HEK293T (cell line): Measurements from ENCODE around the gene PICK1.

Source experiments
- BHLHE40 ChIP-seq: fragments of 450-650 bp; IDR thresholded peaks from 2 replicates; pipeline ENCODE4 v1.6.1; 2016; ENCODE audit warnings: mild to moderate bottlenecking, moderate library complexity, borderline replicate concordance
- ELF4 ChIP-seq: fragments of 450-650 bp; IDR thresholded peaks from 2 replicates; pipeline ENCODE4 v1.6.1; 2017; ENCODE audit warnings: antibody characterized with exemption
- FOXA1 ChIP-seq: fragments of 450-650 bp; IDR thresholded peaks from 2 replicates; pipeline ENCODE4 v1.6.1; 2016; ENCODE audit warnings: mild to moderate bottlenecking
- FOXK2 ChIP-seq: fragments of 450-650 bp; IDR thresholded peaks from 2 replicates; pipeline ENCODE4 v1.6.1; 2016; ENCODE audit warnings: mild to moderate bottlenecking
- FOXM1 ChIP-seq: fragments of 450-650 bp; IDR thresholded peaks from 2 replicates; pipeline ENCODE4 v1.6.1; 2017; ENCODE audit warnings: mild to moderate bottlenecking, borderline replicate concordance
- L3MBTL2 ChIP-seq: fragments of 450-650 bp; conservative IDR thresholded peaks from 2 replicates; pipeline ENCODE4 v1.6.1; 2016; ENCODE audit warnings: mild to moderate bottlenecking
- NFRKB ChIP-seq: fragments of 450-650 bp; IDR thresholded peaks from 2 replicates; pipeline ENCODE4 v1.6.1; 2016; ENCODE audit warnings: mild to moderate bottlenecking, moderate library complexity
- PKNOX1 ChIP-seq: fragments of 450-650 bp; IDR thresholded peaks from 2 replicates; pipeline ENCODE4 v1.6.1; 2016
- SP1 ChIP-seq: fragments of 450-650 bp; IDR thresholded peaks from 2 replicates; pipeline ENCODE4 v1.6.1; 2017
- SUZ12 ChIP-seq: fragments of 450-650 bp; IDR thresholded peaks from 2 replicates; pipeline ENCODE4 v1.6.1; 2016; ENCODE audit warnings: mild to moderate bottlenecking
- TARDBP ChIP-seq: fragments of 450-650 bp; IDR thresholded peaks from 2 replicates; pipeline ENCODE4 v1.6.1; 2016

GRCh38 chr22:38081636-38081940 lies 24.4 kb downstream of the PICK1 start:
- TF ChIP-seq L3MBTL2 (no peak), NFRKB (no peak), SP1 (no peak), FOXM1 (no peak), SUZ12 (no peak), BHLHE40 (no peak), FOXK2 (no peak), ELF4 (no peak), TARDBP (no peak), FOXA1 (no peak), PKNOX1 (no peak)
